Endothelial cell of umbilical vein (primary cell): ENCODE results near the gene PROZ.

ENCODE experiments used
- EZH2 ChIP-seq: IDR thresholded peaks from 2 replicates; pipeline ENCODE4 v1.6.1; 2012; ENCODE audit warnings: borderline replicate concordance, low read depth, mild to moderate bottlenecking, moderate library complexity, low read length, inconsistent platforms; ENCODE audit not compliant: severe bottlenecking
- GATA2 ChIP-seq: IDR thresholded peaks from 2 replicates; pipeline ENCODE4 v1.7.0; 2011; ENCODE audit warnings: low read depth, mild to moderate bottlenecking, moderate library complexity, mixed read lengths, low read length; ENCODE audit not compliant: insufficient read length, insufficient read depth
- JUN ChIP-seq: IDR thresholded peaks from 2 replicates; pipeline ENCODE4 v1.6.1; 2011; ENCODE audit warnings: borderline replicate concordance, low read depth; ENCODE audit not compliant: insufficient read length, insufficient read depth
- MYC ChIP-seq: IDR thresholded peaks from one replicate; pipeline ENCODE4 v1.6.1; 2011; ENCODE audit warnings: mild to moderate bottlenecking, low read depth, low read length
- POLR2A ChIP-seq: IDR thresholded peaks from 2 replicates; pipeline ENCODE4 v1.6.1; 2012; ENCODE audit warnings: low read depth, mild to moderate bottlenecking, control low read depth, low read length
- POLR2AphosphoS5 ChIP-seq: IDR thresholded peaks from 2 replicates; pipeline ENCODE4 v1.6.1; 2012; ENCODE audit warnings: low read depth, mild to moderate bottlenecking, control low read depth, low read length, moderate library complexity; ENCODE audit not compliant: insufficient read depth
- TF ChIP-seq, protein P1 (sequence below): IDR thresholded peaks from 2 replicates; pipeline ENCODE4 v1.6.1; 2011; ENCODE audit not compliant: insufficient read depth, insufficient read length
- TF ChIP-seq, protein P2 (sequence below), 2 donors: IDR thresholded peaks; 1 replicate in 1 of 2; 2 replicates in 1 of 2; pipeline ENCODE4 v1.5.1; 2011; ENCODE audit warnings: low read length in 2 of 2, mild to moderate bottlenecking in 2 of 2, moderate library complexity in 2 of 2, control low read depth in 1 of 2, inconsistent platforms in 1 of 2, low read depth in 1 of 2; ENCODE audit not compliant: insufficient read depth in 1 of 2; ENCODE audit errors: extremely low read depth in 1 of 2

GRCh38 chr13:113145496-113145895 lies 13.0 kb upstream of the PROZ start:
- TF ChIP-seq, protein P1, sequence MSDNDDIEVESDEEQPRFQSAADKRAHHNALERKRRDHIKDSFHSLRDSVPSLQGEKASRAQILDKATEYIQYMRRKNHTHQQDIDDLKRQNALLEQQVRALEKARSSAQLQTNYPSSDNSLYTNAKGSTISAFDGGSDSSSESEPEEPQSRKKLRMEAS: no peak
- TF ChIP-seq, protein P2, sequence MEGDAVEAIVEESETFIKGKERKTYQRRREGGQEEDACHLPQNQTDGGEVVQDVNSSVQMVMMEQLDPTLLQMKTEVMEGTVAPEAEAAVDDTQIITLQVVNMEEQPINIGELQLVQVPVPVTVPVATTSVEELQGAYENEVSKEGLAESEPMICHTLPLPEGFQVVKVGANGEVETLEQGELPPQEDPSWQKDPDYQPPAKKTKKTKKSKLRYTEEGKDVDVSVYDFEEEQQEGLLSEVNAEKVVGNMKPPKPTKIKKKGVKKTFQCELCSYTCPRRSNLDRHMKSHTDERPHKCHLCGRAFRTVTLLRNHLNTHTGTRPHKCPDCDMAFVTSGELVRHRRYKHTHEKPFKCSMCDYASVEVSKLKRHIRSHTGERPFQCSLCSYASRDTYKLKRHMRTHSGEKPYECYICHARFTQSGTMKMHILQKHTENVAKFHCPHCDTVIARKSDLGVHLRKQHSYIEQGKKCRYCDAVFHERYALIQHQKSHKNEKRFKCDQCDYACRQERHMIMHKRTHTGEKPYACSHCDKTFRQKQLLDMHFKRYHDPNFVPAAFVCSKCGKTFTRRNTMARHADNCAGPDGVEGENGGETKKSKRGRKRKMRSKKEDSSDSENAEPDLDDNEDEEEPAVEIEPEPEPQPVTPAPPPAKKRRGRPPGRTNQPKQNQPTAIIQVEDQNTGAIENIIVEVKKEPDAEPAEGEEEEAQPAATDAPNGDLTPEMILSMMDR (IDR thresholded peaks at IDR 0.05; ENCODE audit: extremely low read depth in 1 of 2, insufficient read depth in 1 of 2, low read depth in 1 of 2, low read length in 2 of 2): no peak
- TF ChIP-seq POLR2AphosphoS5: no peak
- no peak for TF ChIP-seq POLR2A
- TF ChIP-seq EZH2: no peak
- no peak for TF ChIP-seq JUN
- no peak for TF ChIP-seq MYC
- TF ChIP-seq GATA2: no peak
